Loucy (cell line): ENCODE results near the gene FOXO4.

Experiments
- H2AFZ ChIP-seq: fragments of 200-600 bp; sonication (generic); 2 replicates; pipeline ENCODE4 v1.6.0; 2016; ENCODE audit warnings: antibody characterized with exemption, mild to moderate bottlenecking, low read length, moderate library complexity
- H3F3A ChIP-seq: fragments of 200-600 bp; 2 replicates; pipeline ENCODE4 v1.6.0; 2016; ENCODE audit warnings: antibody characterized with exemption, low read depth, mild to moderate bottlenecking
- H3K27me3 ChIP-seq: fragments of 200-600 bp; sonication (generic); 2 replicates; pipeline ENCODE4 v1.6.1; 2014; ENCODE audit warnings: low read length, mild to moderate bottlenecking; ENCODE audit not compliant: insufficient read depth, poor library complexity, severe bottlenecking
- H3K36me3 ChIP-seq: fragments of 200-600 bp; sonication (generic); 2 replicates; pipeline ENCODE4 v1.6.1; 2016; ENCODE audit warnings: low read length; ENCODE audit not compliant: insufficient read depth
- H3K4me1 ChIP-seq: fragments of 200-600 bp; sonication (generic); 2 replicates; pipeline ENCODE4 v1.5.1; 2014; ENCODE audit warnings: low read length, mild to moderate bottlenecking; ENCODE audit not compliant: insufficient read depth, poor library complexity, severe bottlenecking
- H3K4me2 ChIP-seq: fragments of 200-600 bp; sonication (generic); 2 replicates; pipeline ENCODE4 v1.6.0; 2014; ENCODE audit warnings: antibody characterized with exemption, low read length, low read depth, mild to moderate bottlenecking; ENCODE audit not compliant: poor library complexity, severe bottlenecking
- H3K4me3 ChIP-seq: fragments of 200-600 bp; sonication (generic); 2 replicates; pipeline ENCODE4 v1.5.1; 2014; ENCODE audit warnings: low read length, mild to moderate bottlenecking, mixed read lengths; ENCODE audit not compliant: poor library complexity, severe bottlenecking
- H3K79me2 ChIP-seq: fragments of 200-600 bp; sonication (generic); 2 replicates; pipeline ENCODE4 v1.6.1; 2014; ENCODE audit warnings: low read length; ENCODE audit not compliant: insufficient read depth
- H3K9ac ChIP-seq: fragments of 200-600 bp; sonication (generic); 2 replicates; pipeline ENCODE4 v1.6.0; 2014; ENCODE audit warnings: mild to moderate bottlenecking, low read depth, low read length, moderate library complexity; ENCODE audit not compliant: poor library complexity, severe bottlenecking
- H3K9me2 ChIP-seq: fragments of 200-600 bp; sonication (generic); replicated peaks from 2 replicates; pipeline ENCODE4 v1.6.1; 2016; ENCODE audit warnings: low read depth, low read length, mixed read lengths
- H3K9me3 ChIP-seq: fragments of 200-600 bp; sonication (generic); 2 replicates; pipeline ENCODE4 v1.6.1; 2014; ENCODE audit warnings: mild to moderate bottlenecking, antibody characterized with exemption, low read length, low read depth; ENCODE audit not compliant: insufficient read depth
- H4K20me1 ChIP-seq: fragments of 200-600 bp; sonication (generic); 2 replicates; pipeline ENCODE4 v1.6.0; 2014; ENCODE audit warnings: antibody characterized with exemption, low read length, mild to moderate bottlenecking; ENCODE audit not compliant: insufficient read depth, poor library complexity, severe bottlenecking
- CTCF ChIP-seq: fragments of 200-600 bp; sonication (generic); conservative IDR thresholded peaks from 2 replicates; pipeline ENCODE4 v1.5.1; 2014; ENCODE audit warnings: mild to moderate bottlenecking, antibody characterized with exemption, low read length
- EZH2phosphoT487 ChIP-seq: fragments of 200-600 bp; IDR thresholded peaks from 2 replicates; pipeline ENCODE4 v1.6.1; 2018; ENCODE audit warnings: antibody characterized with exemption, mild to moderate bottlenecking, moderate library complexity, borderline replicate concordance

FOXO4 gene

GRCh38 chrX:71117358-71117757, 21.7 kb downstream of the FOXO4 start:
- peak overlapping the region; percentile 90 for H3K9ac ChIP-seq
- peaks cover 8% of the 10 kb centered on the region for H4K20me1 ChIP-seq
- no peak for TF ChIP-seq EZH2phosphoT487
- no peak for TF ChIP-seq CTCF
- peak overlapping the region; percentile 82 for H3K4me2 ChIP-seq
- H3K9me3 ChIP-seq, result no peaks in the 10 kb centered on the region
- H3F3A ChIP-seq, result peaks cover 2% of the 10 kb centered on the region; the same call in 1 of the 2 replicates
- H2AFZ ChIP-seq, result no peak overlapping the region
- peaks cover 23% of the 10 kb centered on the region for H3K4me1 ChIP-seq
- H3K27me3 ChIP-seq, result no peaks in the 10 kb centered on the region
- peaks cover 15% of the 10 kb centered on the region; the same call in 1 of the 2 replicates for H3K36me3 ChIP-seq
- peak overlapping the region; percentile 87 for H3K4me3 ChIP-seq
- no peaks in the 10 kb centered on the region for H3K9me2 ChIP-seq
- peaks cover 38% of the 10 kb centered on the region for H3K79me2 ChIP-seq

GRCh38 chrX:71118032-71118984, 22.7 kb downstream of the FOXO4 start, which contains the start of gene MED12:
MED12 (plus strand) TSS chrX:71118596; CDS start chrX:71118755, 159 bp downstream.
- Histone ChIP-seq H4K20me1 (peaks cover 8% of the 10 kb centered on the region), H3K9me3 (no peaks in the 10 kb centered on the region), H3K27me3 (no peaks in the 10 kb centered on the region), H3K4me3 (peak within 1 kb of the TSS; percentile 87), H3K4me1 (peaks cover 16% of the 10 kb centered on the region), H3K79me2 (peaks cover 38% of the 10 kb centered on the region), H3K9ac (peak within 1 kb of the TSS; percentile 90), H2AFZ (peak within 1 kb of the TSS; percentile 88), H3K9me2 (no peaks in the 10 kb centered on the region), H3F3A (no peaks in the 10 kb centered on the region), H3K36me3 (peaks cover 23% of the 10 kb centered on the region; the same call in 1 of the 2 replicates), H3K4me2 (peak within 1 kb of the TSS; percentile 97)
- TF ChIP-seq CTCF, result no peak
- TF ChIP-seq EZH2phosphoT487, result no peak

- Histone ChIP-seq H3K4me3 (peak overlapping the region; percentile 87), H3K4me2 (peak overlapping the region; percentile 97), H3K79me2 (peaks cover 38% of the 10 kb centered on the region), H3K9me2 (no peaks in the 10 kb centered on the region), H4K20me1 (peaks cover 8% of the 10 kb centered on the region), H3K36me3 (peaks cover 28% of the 10 kb centered on the region; the same call in 1 of the 2 replicates), H3K4me1 (peaks cover 10% of the 10 kb centered on the region), H3K9ac (peak overlapping the region; percentile 90), H3F3A (no peaks in the 10 kb centered on the region), H3K27me3 (no peaks in the 10 kb centered on the region), H3K9me3 (no peaks in the 10 kb centered on the region), H2AFZ (no peak overlapping the region; the same call in 1 of the 2 replicates)
- TF ChIP-seq EZH2phosphoT487 (no peak), CTCF (no peak)
These were observed 23.4 kb downstream of the FOXO4 start for GRCh38 chrX:71118985-71119535.
